GM18520 (cell line): ENCODE data around the gene LTBP2.

Source experiments
- ATAC-seq: cut with Tn5 transposase; IDR thresholded peaks from one replicate; pipeline ENCODE4 v1.9.1; 2021; ENCODE audit not compliant: unreplicated experiment

LTBP2 gene

GRCh38 chr14:74510959-74511409 lies 101.1 kb downstream of the LTBP2 start:
- ATAC-seq: no peak

GRCh38 chr14:74510223-74510931 lies 101.7 kb downstream of the LTBP2 start:
- ATAC-seq: no peak

GRCh38 chr14:74509587-74510222 lies 102.3 kb downstream of the LTBP2 start:
- ATAC-seq: no peak

- ATAC-seq: no peak
Observed at GRCh38 chr14:74508844-74509428, 103.1 kb downstream of the LTBP2 start.

- ATAC-seq: no peak
Observed at GRCh38 chr14:74508292-74508731, 103.7 kb downstream of the LTBP2 start.

GRCh38 chr14:74507840-74508239 lies 104.2 kb downstream of the LTBP2 start:
- no peak for ATAC-seq

GRCh38 chr14:74507085-74507484 lies 105.0 kb downstream of the LTBP2 start:
- ATAC-seq: no peak

GRCh38 chr14:74506411-74506851 lies 105.6 kb downstream of the LTBP2 start:
- no peak for ATAC-seq

- no peak for ATAC-seq
Observed at GRCh38 chr14:74505831-74506230, 106.2 kb downstream of the LTBP2 start.

GRCh38 chr14:74504874-74505720 lies 106.9 kb downstream of the LTBP2 start:
- no peak for ATAC-seq

- no peak for ATAC-seq
Observed at GRCh38 chr14:74504412-74504811, 107.6 kb downstream of the LTBP2 start.

- no peak for ATAC-seq
Observed at GRCh38 chr14:74503938-74504335, 108.1 kb downstream of the LTBP2 start.

- no peak for ATAC-seq
Observed at GRCh38 chr14:74503291-74503937, 108.6 kb downstream of the LTBP2 start.

- no peak for ATAC-seq
Observed at GRCh38 chr14:74502236-74503019, 109.6 kb downstream of the LTBP2 start.

- no peak for ATAC-seq
Observed at GRCh38 chr14:74501691-74502090, 110.3 kb downstream of the LTBP2 start.

- ATAC-seq: no peak
Observed at GRCh38 chr14:74501135-74501614, 110.9 kb downstream of the LTBP2 start.

GRCh38 chr14:74500417-74501134 lies 111.5 kb downstream of the LTBP2 start:
- no peak for ATAC-seq

GRCh38 chr14:74495356-74495755 lies 116.7 kb downstream of the LTBP2 start:
- no peak for ATAC-seq
